ELR (cell line): ENCODE data around the gene ZNF148.
"Not testable (repeated sequence)": the region's sequence is repeated elsewhere in the genome, so short reads cannot be mapped to it uniquely, and the experiment has no call there.

ENCODE experiments used
- DNase-seq: peaks from one replicate; pipeline ENCODE4 v3.0.0-alpha.2; 2015; ENCODE audit warnings: low read depth

Gene ZNF148, protein sequence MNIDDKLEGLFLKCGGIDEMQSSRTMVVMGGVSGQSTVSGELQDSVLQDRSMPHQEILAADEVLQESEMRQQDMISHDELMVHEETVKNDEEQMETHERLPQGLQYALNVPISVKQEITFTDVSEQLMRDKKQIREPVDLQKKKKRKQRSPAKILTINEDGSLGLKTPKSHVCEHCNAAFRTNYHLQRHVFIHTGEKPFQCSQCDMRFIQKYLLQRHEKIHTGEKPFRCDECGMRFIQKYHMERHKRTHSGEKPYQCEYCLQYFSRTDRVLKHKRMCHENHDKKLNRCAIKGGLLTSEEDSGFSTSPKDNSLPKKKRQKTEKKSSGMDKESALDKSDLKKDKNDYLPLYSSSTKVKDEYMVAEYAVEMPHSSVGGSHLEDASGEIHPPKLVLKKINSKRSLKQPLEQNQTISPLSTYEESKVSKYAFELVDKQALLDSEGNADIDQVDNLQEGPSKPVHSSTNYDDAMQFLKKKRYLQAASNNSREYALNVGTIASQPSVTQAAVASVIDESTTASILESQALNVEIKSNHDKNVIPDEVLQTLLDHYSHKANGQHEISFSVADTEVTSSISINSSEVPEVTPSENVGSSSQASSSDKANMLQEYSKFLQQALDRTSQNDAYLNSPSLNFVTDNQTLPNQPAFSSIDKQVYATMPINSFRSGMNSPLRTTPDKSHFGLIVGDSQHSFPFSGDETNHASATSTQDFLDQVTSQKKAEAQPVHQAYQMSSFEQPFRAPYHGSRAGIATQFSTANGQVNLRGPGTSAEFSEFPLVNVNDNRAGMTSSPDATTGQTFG

DNA sequence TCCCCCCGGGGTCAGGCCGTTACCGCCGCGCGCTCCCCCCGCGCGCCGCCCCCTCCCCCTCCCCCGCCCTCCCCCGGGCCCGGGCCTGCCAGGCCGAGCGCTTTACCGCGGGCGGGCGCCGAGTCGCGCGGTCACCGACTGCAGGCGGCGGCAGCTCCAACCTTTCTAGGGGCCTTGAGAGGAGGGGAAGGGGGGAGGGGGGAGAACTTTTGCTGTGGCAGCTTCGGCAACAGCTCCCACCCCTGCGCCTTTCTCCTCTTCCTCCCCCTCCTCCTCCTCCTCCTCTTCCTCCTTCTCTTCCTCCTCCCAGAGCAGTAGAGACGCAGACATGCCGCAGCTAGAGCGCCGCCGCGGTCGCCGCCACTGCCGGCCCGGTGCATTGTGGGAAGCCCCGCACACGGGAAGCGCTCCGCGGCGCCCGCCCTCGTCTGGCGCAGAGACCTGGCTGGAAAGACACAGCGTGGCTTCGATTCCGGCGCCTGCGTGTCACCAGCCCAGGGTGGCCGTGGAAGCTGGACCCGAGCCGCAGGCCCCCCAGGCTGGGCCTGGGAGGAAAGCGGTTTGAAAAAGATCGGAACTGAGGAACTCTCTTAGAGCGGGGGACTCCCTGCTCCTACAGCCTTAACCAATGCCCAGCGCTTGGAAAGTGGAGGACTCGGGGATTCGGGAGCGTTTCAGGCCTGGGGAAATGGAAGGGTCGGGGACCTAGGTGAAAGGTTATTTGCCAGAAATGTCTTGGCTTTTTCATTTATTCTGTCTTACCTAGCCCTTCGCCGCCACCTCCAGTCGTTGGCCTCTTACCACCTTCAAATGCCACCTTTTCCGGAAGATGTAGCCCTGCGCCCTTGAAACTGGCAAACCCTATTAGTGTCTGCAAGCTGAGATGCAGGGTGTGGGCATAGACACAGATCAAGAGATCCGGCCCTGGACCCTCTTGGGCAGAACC is at the start of gene ZNF148:
Gene ZNF148 (minus strand): TSS at position 330 of the 946 bp plus-strand sequence. CDS start 61,685 bp downstream, outside the sequence.
- DNase-seq, result peak; percentile 90

DNA sequence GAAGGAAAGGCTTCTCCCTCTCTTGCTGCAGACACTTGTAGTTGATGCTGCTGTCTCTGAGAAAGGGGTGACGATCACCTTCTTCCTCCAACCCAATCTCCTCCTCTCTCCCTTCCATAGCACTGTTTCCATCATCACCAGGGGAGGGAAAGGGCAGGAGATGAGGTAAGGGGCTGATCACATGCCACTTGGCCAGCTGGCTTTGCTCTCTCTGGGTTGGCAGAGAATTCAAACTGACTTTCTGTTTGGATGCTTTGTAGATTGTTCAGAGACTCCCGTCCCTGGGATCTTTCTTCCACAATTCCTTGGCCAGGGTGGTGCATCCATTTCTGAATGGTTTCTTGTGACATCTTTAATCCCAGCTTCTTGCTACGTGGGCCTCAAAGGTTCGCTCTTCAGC is 43.2 kb upstream of the ZNF148 start:
- no peak for DNase-seq

DNA sequence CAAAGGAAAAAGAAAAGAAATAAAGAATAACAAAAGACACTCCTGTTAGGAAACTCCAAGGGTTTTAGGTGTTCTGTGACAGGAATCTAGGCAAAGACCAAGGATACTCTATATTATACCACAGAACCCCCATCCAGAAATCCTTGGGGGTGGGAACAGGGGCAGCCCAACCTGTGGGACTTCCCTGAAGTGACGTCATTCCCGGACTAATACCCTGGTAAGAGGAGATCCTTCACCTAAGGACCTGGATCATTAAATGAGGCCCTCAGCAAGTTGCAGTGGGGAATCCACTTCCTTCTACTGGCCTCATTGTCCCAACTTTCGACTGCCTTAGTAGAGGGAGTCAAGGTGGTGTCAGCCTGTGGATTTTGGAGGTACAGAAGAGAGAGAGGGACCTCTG is 41.1 kb upstream of the ZNF148 start:
- DNase-seq, result no peak

DNA sequence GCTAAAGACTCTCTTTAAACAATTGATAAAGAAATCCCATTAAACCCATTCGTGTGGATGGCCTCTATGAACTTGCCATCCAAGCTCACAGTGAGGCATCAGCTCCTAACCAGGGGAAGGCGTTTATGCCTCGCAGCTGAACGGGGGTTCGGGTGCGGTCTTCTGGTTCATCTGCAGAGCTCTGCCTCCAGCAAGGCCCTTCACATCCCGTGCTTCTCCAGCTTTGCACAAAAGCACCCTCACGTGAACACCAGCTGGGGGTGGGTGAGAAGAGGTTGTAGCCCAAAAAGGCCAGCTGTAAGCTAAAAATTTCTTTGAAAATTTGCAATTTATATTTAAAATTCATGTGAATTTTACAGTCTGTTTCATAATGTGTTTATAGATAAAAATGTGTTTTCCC is 39.5 kb upstream of the ZNF148 start:
- DNase-seq, result no peak

DNA sequence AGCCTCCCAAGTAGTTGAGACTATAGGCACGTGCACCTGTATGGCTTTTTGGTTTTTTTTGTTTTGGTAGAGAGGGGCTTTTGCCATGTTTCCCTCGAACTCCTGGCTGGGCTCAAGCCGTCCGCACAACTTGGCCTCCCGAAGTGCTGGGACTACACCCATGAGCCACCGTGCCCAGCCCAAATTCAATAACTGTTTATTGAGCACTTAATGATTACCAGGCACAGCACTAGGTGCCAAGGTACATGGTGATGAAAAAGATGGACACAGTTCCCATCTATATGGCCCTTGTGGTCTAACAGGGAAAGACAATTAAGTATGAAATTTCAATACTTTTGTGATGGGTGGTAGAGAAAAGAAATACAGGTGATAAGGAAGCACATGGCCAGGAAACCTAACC is 35.8 kb upstream of the ZNF148 start:
- no peak for DNase-seq

DNA sequence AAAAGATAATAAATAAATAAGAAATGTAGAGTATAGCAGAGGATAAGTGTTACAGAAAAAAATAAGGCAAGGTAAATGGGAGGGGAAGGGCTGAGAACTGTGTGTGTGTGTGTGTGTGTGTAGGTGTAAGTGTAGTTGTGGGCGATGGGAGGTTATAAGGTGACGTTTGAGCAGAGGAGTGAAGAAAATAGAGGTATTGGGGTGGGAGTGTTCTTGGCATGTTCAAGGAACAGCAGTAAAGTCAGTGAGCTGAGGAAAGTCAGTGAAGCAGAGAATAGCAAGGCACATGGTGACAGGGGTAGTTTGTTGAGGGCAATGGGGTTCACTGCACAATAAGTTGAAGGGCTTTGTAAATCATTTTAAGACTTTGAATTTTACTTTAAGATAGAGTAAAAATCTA is 30.9 kb upstream of the ZNF148 start:
- DNase-seq, result no peak

DNA sequence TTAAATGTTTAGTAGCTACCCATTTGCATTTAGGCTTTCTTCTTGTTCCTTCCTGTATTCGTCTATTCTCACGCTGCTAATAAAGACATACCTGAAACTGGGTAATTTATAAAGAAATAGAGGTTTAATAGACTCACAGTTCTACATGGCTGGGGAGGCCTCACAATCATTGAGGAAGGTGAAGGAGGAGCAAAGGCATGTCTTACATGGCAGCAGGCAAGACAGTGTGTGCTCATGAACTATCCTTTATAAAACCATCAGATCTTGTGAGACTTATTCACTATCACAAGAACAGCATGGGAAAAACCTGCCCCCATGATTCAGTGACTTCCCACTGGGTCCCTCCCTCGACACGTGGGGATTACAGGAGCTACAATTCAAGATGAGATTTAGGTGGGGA is 30.4 kb upstream of the ZNF148 start:
- DNase-seq, result not testable (repeated sequence)

DNA sequence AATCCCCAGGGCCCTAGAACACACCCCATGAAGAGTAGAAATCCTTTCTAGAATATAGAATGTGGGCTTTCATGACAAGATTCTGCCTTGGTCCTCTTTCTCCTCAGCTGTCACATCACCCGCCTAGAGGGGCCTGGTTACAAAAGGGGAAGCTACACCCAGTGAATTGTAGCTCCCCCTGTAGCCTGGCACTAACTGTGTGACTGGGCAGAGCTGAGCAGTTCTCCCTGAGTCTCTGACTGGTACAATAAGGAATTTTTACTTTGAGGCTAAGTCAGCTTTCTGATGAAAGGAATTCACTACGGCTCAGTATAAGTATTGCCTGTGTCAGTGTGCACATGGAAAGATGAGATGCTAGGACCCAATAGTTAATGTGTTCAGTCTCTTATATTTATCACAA is 28.7 kb upstream of the ZNF148 start:
- peak; percentile 49 for DNase-seq

DNA sequence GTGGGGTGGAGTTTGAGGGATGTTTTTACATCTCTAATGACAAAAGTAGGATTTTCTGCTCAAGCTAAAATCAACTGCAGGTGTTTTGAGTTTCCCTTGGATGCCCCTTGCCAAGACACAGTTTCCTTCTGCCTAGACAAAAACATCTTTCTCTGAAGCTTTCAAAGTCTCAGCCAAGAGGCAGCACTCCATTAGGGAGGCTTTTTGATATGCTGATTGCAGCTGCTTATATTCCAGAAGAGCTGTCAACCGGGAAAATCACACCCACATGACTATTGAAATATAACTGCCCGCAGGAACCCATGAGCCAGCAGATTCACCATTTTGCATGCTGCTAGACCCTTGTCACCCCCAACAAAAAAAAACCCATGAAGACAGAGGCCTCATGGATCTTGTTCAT is 27.5 kb upstream of the ZNF148 start:
- no peak for DNase-seq

DNA sequence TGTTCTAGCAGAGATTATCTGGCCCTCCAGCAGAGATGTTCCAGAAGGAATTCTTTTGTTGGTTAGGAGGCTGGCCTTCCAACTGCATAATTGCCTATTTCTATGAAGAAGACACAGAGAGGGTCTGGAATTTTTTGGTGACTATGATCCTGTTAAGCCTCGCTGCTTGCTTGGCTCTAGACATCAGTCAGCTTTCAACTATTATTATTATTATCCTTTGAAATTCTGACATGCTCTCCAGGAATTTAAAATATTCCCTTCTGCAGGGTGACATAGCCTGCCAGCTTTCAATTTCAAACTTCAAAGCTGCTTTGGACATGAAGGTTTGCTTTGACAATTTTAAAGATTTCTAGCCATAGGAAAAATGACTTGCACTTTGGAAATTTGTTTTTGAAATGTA is 26.3 kb upstream of the ZNF148 start:
- DNase-seq, result peak; percentile 50

DNA sequence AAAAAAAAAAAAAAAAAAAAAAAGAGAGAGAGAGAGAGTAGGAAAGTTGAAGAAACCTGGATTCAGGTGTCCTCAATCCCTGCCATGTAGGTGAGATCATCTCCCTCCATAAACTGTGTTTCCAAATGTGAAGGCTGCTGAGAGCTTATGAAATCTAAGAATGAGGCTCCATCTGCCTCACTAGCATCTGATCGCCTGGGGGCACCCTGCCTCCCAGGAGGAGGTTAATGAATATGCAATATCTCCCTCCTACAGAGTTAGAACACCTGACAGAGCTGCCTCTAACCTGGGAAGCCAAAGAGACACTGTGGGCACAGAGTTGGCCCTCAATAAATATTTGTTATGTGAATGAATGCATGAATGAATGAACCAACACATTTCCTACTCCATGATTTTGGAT is 23.8 kb upstream of the ZNF148 start:
- peak; percentile 22 for DNase-seq

DNA sequence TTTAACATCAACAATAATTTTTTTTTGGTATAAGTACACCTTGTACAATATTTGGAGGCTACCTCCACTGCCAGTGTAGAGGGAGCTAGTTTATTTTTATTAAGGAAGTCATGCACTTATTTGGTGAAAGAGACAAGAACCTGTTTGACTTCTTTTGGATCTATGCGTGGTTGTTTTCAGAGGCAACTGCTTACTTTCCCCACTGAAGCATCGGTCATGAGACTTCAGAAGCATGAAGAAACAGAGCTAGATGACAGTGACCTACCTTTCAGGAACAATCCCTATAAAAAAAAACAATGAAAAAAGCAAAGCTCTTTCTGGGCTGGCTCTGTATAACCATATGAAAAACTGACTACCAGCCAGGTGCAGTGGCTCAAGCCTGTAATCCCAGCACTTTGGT is 20.0 kb upstream of the ZNF148 start:
- no peak for DNase-seq

DNA sequence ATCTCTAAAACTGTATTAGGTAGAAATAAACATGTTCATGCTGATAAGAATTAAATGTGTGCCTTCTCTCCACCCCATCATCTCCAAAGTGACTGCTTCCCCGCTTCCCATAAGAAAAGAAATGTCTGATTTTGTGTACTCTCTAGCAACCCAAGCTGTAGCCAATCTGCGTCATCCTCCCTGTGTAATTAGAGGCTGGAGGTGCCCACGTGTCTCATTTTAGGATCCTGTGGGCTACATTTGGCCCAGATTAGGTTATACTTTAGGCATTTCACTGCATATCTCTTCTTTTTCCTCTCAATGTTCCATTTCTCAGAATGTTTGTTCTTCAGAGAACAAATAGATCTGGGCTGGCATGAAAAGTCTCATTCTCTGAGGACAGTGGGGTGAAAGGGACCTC is 19.3 kb upstream of the ZNF148 start:
- DNase-seq, result no peak

DNA sequence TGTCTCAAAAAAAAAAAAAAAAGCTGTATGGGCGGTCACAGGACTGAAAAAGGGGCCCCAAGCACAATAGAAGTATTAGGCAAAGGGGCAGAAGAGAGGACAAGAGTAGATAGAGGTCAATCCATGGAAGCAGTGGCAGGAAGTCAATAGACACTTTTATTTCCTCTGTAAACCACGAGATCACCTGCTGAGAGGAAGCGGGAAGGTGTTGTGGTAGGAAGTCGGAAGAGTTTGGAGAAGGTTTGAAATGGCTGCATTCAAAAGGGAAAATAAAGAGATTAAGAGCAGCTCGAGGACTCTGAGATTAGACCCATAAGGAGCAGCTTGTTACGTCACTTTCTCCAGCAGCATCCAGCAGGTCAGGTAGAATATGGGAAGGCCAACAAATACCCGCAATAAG is 14.2 kb upstream of the ZNF148 start:
- DNase-seq, result no peak

DNA sequence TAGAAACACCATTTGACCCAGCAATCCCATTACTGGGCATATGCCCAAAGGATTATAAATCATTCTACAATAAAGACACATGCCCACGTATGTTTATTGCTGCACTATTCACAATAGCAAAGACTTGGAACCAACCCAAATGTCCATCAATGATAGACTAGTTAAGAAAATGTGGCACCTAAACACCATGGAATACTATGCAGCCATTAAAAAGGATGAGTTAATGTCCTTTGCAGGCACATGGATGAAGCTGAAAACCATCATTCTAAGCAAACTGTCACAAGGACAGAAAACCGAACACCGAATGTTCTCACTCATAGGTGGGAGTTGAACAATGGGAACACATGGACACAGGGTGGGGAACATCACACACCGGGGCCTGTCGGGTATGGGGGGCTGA is 13.2 kb upstream of the ZNF148 start:
- not testable (repeated sequence) for DNase-seq

DNA sequence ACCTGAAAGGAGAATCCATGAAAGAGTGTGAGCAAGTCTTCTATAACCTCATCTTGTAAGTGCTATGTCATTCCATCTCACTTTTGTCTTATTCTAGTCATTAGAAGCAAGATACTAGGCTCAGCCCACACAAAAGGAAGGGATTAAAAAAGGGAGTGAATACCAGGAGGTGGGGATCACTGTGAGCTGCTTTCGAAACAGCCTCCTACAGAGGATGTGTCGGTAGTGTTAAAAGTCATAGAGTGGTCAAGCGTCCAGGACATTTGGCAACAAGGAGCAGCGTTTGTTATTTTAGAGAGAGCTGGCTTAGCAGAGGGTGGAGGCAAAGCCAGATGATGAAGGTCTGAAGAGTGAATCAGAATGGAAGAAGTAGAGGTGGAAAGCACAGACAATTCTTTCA is 11.7 kb upstream of the ZNF148 start:
- DNase-seq, result peak; percentile 28

DNA sequence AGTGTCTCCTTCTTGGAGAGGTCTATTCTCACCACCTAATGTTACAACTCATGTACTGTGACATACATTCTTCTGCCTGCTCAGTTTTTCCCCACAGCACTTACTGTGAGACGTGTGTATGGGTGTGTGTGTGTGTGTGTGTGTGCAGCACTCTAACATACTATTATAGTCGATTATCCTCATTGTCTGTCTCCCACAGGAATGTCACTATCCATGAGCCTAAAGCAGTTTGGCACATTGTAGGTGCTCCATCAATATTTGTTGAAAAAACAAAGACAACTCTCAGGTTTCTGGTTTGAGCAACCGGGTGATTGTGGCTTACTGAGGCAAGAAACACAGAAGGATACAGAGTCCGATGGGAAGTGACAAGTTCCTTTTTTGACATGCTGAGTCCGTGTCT is 8.6 kb upstream of the ZNF148 start:
- DNase-seq, result no peak

DNA sequence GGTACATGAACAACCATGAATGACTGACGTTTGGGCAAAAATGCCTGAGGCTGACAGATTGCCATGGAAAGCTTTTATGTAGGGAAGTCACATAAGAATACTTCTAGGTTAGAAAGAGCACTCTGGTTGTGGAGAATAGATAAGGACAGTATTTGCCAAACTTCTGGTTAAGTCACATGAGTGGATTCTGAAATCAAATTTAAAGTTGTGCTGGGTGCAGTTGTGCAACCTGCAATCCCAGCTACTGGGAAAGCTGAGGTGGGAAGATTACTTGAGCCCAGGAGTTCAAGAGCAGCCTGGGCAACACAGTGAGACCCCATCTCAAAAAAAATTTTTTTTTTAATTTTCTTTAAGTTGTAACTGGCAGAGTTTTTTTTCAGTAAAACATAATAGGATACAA is 7.2 kb upstream of the ZNF148 start:
- no peak for DNase-seq

DNA sequence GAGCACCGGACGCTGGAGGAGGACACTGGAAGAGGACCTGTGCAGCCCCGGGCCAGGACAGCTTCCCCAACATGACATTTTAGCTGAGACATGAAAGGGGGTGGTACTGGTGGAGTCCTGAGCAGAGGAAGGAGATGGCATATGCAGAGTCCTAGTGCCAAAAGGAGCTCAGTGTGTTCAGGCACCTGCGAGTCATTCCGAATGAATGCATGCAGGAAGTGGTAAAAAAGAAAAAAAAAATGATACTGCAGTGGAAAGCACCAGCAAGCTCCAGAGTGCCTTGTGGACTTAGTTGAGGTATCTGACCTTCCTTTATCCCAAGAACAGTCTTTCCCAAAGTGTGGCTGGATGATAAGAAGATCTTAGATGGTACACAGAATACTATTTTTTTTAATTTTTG is 6.6 kb upstream of the ZNF148 start:
- peak; percentile 78 for DNase-seq

DNA sequence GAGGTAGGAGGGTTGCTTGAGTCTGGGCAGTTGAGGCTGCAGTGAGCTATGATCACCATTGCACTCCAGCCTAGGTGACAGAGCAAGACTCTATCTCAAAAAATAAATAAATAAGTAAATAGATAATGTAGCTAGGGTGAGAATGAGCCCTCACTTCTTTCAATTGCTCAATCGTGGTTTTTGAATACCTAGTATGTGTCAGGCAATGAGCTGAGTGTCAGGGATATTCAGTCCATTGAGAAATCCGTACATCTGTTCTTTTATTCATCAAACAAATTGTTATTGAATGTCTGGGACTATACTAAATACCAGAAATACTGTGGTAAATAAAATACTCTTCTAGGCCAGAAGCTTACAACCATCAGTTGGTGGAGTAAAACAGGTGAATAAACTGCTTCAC is 6.2 kb upstream of the ZNF148 start:
- peak; percentile 12 for DNase-seq

DNA sequence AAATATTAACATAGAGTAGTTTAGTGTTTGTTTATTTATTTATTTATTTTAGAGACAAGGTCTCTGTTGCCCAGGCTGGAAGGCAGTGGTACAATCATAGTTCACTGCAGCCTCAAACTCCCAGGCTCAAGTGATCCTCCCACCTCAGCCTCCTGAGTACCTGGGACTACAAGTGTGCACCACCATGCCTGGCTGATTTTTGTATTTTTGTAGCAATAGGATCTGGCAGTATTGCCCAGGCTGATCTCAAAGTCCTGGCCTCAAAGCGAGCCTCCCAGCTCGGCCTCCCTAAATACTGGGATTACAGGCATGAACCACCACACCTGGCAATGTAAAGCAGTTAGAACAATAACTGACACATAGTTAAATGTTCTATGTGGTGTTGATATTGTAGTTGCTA is 4.4 kb upstream of the ZNF148 start:
- DNase-seq, result no peak

DNA sequence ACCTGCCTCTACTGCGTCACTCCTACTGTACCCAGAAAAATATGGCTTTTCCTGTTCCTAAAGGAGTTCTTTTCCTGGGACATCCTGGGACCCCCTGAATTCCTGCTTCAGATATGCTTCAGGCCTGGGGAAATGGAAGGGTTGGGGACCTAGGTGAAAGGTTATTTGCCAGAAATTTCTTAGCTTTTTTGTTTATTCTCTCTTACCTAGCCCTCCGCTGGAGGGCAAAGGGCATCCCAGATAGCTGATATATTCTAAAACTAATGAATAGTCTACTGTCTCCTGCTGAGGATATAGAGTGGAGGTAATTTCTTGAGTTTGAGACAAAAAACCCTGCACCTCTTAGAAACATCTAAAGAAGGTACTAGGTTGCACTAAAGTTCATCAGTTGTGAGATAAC is 3.6 kb upstream of the ZNF148 start:
- no peak for DNase-seq
